ENCODE results near the gene AFP. TPM values are rescaled to one million over a fixed set of nuclear protein-coding genes. Genes with fewer than 3 reads are reported as not detected.
A peak's percentile ranks its signal among the peaks of the same experiment; 100 is the strongest.

Gene AFP
- total and polyA plus RNA-seq, 2 donors: 0.66 to 1.3 TPM

DNA sequence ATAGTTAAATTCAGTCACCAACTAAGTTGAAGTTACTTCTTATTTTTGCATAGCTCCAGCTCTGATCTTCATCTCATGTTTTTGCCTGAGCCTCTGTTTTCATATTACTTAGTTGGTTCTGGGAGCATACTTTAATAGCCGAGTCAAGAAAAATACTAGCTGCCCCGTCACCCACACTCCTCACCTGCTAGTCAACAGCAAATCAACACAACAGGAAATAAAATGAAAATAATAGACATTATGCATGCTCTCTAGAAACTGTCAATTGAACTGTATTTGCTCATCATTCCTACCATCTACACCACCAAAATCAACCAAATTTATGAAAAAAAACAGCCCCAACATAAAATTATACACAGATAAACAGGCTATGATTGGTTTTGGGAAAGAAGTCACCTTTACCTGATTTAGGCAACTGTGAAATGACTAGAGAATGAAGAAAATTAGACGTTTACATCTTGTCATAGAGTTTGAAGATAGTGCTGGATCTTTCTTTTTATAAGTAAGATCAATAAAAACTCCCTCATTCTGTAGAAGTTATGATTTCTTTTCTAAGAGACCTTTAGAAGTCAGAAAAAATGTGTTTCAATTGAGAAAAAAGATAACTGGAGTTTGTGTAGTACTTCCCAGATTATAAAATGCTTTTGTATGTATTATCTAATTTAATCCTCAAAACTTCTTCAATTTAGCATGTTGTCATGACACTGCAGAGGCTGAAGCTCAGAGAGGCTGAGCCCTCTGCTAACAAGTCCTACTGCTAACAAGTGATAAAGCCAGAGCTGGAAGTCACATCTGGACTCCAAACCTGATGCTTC, 24.9 kb upstream of the AFP start:
- Histone ChIP-seq H3K4me1 (ENCODE audit: control insufficient read depth in 2 of 2, insufficient read depth in 2 of 2, low read length in 2 of 2) (no peaks in the 10 kb centered on the region), H3K4me3 (ENCODE audit: low read length in 2 of 2) (no peak overlapping the region), H3K36me3 (ENCODE audit: control insufficient read depth in 2 of 2, insufficient read depth in 2 of 2, low read length in 1 of 2) (no peaks in the 10 kb centered on the region), H3K27ac (ENCODE audit: low read depth in 1 of 2, low read length in 1 of 2) (no peak overlapping the region), H3K27me3 (ENCODE audit: control insufficient read depth in 2 of 2, insufficient read depth in 1 of 2, low read length in 1 of 2) (no peaks in the 10 kb centered on the region), H3K9me3 (ENCODE audit: control insufficient read depth in 2 of 2, insufficient read depth in 1 of 2, low read length in 1 of 2) (no peaks in the 10 kb centered on the region)
- WGBS: 92% methylated on average over 3 of the region's 3 CpGs
- no peak for DNase-seq (ENCODE audit: low read depth in 6 of 9, low spot score in 9 of 9)

DNA sequence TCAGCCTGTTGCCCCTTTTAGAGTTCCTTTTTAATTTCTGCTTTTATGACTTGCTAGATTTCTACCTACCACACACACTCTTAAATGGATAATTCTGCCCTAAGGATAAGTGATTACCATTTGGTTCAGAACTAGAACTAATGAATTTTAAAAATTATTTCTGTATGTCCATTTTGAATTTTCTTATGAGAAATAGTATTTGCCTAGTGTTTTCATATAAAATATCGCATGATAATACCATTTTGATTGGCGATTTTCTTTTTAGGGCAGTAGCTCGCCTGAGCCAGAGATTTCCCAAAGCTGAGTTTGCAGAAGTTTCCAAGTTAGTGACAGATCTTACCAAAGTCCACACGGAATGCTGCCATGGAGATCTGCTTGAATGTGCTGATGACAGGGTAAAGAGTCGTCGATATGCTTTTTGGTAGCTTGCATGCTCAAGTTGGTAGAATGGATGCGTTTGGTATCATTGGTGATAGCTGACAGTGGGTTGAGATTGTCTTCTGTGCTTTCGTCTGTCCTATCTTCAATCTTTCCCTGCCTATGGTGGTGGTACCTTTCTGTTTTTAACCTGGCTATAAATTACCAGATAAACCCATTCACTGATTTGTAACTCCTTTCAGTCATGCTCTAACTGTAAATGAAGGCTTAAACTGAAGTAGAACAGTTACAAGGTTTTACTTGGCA, 24.1 kb upstream of the AFP start:
- H3K36me3 ChIP-seq (ENCODE audit: control insufficient read depth in 2 of 2, insufficient read depth in 2 of 2, low read length in 1 of 2): no peaks in the 10 kb centered on the region
- no peak for DNase-seq (ENCODE audit: low read depth in 6 of 9, low spot score in 9 of 9)
- H3K27ac ChIP-seq (ENCODE audit: low read depth in 1 of 2, low read length in 1 of 2): no peak overlapping the region
- H3K9me3 ChIP-seq (ENCODE audit: control insufficient read depth in 2 of 2, insufficient read depth in 1 of 2, low read length in 1 of 2): no peaks in the 10 kb centered on the region
- H3K4me1 ChIP-seq (ENCODE audit: control insufficient read depth in 2 of 2, insufficient read depth in 2 of 2, low read length in 2 of 2): no peaks in the 10 kb centered on the region
- H3K27me3 ChIP-seq (ENCODE audit: control insufficient read depth in 2 of 2, insufficient read depth in 1 of 2, low read length in 1 of 2): no peaks in the 10 kb centered on the region
- 98% methylated on average over 8 of the region's 8 CpGs for WGBS
- no peak overlapping the region for H3K4me3 ChIP-seq (ENCODE audit: low read length in 2 of 2)

DNA sequence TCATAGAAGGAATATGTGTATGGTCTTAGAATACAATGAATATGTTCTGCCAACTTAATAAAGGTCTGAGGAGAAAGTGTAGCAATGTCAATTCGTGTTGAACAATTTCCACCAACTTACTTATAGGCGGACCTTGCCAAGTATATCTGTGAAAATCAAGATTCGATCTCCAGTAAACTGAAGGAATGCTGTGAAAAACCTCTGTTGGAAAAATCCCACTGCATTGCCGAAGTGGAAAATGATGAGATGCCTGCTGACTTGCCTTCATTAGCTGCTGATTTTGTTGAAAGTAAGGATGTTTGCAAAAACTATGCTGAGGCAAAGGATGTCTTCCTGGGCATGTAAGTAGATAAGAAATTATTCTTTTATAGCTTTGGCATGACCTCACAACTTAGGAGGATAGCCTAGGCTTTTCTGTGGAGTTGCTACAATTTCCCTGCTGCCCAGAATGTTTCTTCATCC, 22.7 kb upstream of the AFP start:
- no peak overlapping the region for H3K27ac ChIP-seq (ENCODE audit: low read depth in 1 of 2, low read length in 1 of 2)
- no peak for DNase-seq (ENCODE audit: low read depth in 6 of 9, low spot score in 9 of 9)
- no peaks in the 10 kb centered on the region for H3K27me3 ChIP-seq (ENCODE audit: control insufficient read depth in 2 of 2, insufficient read depth in 1 of 2, low read length in 1 of 2)
- no peaks in the 10 kb centered on the region for H3K9me3 ChIP-seq (ENCODE audit: control insufficient read depth in 2 of 2, insufficient read depth in 1 of 2, low read length in 1 of 2)
- no peak overlapping the region for H3K4me3 ChIP-seq (ENCODE audit: low read length in 2 of 2)
- no peaks in the 10 kb centered on the region for H3K4me1 ChIP-seq (ENCODE audit: control insufficient read depth in 2 of 2, insufficient read depth in 2 of 2, low read length in 2 of 2)
- 96% methylated on average over 4 of the region's 4 CpGs for WGBS
- H3K36me3 ChIP-seq (ENCODE audit: control insufficient read depth in 2 of 2, insufficient read depth in 2 of 2, low read length in 1 of 2): no peaks in the 10 kb centered on the region

DNA sequence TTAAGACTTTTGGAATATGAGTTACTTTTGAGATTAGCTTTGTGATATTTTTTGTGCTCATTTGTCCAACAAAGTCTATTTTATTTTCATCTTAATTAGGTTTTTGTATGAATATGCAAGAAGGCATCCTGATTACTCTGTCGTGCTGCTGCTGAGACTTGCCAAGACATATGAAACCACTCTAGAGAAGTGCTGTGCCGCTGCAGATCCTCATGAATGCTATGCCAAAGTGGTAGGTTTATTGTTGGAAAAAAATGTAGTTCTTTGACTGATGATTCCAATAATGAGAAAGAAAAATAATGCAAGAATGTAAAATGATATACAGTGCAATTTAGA, 21.1 kb upstream of the AFP start:
- no peak for DNase-seq (ENCODE audit: low read depth in 6 of 9, low spot score in 9 of 9)
- WGBS: 94% methylated on average over 2 of the region's 2 CpGs
- Histone ChIP-seq H3K36me3 (ENCODE audit: control insufficient read depth in 2 of 2, insufficient read depth in 2 of 2, low read length in 1 of 2) (no peaks in the 10 kb centered on the region), H3K9me3 (ENCODE audit: control insufficient read depth in 2 of 2, insufficient read depth in 1 of 2, low read length in 1 of 2) (no peaks in the 10 kb centered on the region), H3K27ac (ENCODE audit: low read depth in 1 of 2, low read length in 1 of 2) (no peak overlapping the region), H3K4me1 (ENCODE audit: control insufficient read depth in 2 of 2, insufficient read depth in 2 of 2, low read length in 2 of 2) (no peaks in the 10 kb centered on the region), H3K4me3 (ENCODE audit: low read length in 2 of 2) (no peak overlapping the region), H3K27me3 (ENCODE audit: control insufficient read depth in 2 of 2, insufficient read depth in 1 of 2, low read length in 1 of 2) (no peaks in the 10 kb centered on the region)

DNA sequence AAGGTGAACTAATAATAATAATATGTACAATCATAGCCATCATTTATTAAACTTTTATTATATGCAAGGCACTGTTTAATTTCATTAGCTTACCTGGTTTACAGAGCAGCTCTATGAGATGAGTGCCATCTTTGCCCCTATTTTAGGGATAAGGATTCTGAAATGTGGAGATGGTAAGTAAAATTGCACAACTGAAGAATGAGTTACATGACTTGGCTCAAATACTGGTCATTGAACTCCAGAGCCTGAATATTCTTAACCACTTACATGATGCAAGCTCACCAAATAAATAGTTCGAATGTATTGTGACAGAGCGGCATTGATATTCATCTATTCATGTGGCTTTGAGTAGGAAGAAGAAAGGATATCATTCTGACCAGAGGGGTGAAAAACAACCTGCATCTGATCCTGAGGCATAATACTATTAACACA, 20.2 kb upstream of the AFP start:
- H3K9me3 ChIP-seq (ENCODE audit: control insufficient read depth in 2 of 2, insufficient read depth in 1 of 2, low read length in 1 of 2): no peaks in the 10 kb centered on the region
- WGBS: 94% methylated on average over 2 of the region's 2 CpGs
- no peak overlapping the region for H3K27ac ChIP-seq (ENCODE audit: low read depth in 1 of 2, low read length in 1 of 2)
- H3K36me3 ChIP-seq (ENCODE audit: control insufficient read depth in 2 of 2, insufficient read depth in 2 of 2, low read length in 1 of 2): no peaks in the 10 kb centered on the region
- H3K4me1 ChIP-seq (ENCODE audit: control insufficient read depth in 2 of 2, insufficient read depth in 2 of 2, low read length in 2 of 2): no peaks in the 10 kb centered on the region
- no peaks in the 10 kb centered on the region for H3K27me3 ChIP-seq (ENCODE audit: control insufficient read depth in 2 of 2, insufficient read depth in 1 of 2, low read length in 1 of 2)
- H3K4me3 ChIP-seq (ENCODE audit: low read length in 2 of 2): no peak overlapping the region
- no peak for DNase-seq (ENCODE audit: low read depth in 6 of 9, low spot score in 9 of 9)

DNA sequence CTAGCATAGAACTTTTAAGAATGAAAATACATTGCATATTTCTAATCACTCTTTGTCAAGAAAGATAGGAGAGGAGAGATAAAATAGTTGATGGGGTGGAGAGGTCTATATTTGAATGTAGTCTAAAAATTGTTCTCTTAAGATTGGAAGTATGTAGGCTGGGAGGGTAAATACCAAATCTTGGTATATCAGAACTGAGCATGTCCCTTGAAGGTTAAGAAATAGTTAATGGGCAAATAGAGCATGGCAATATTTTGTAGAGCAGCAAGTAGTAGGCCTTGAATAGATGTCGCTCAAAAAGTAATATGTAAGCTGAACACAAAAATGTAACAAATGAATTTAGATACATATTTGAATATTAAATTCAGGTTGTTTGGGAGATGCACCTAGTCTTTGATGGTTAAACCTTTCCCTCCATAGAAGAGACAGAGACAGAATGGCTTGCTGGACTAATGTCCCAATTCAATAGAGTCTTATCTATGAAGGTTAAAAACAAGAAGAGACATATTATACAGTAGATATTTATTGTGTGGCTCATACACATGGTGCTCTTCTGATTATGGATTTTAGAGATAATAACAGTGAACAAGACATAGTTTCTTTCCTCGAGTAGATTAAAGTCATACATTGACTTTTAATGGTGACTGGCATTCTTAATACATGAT, 19.5 kb upstream of the AFP start:
- Histone ChIP-seq H3K9me3 (ENCODE audit: control insufficient read depth in 2 of 2, insufficient read depth in 1 of 2, low read length in 1 of 2) (no peaks in the 10 kb centered on the region), H3K36me3 (ENCODE audit: control insufficient read depth in 2 of 2, insufficient read depth in 2 of 2, low read length in 1 of 2) (no peaks in the 10 kb centered on the region), H3K4me1 (ENCODE audit: control insufficient read depth in 2 of 2, insufficient read depth in 2 of 2, low read length in 2 of 2) (no peaks in the 10 kb centered on the region), H3K27ac (ENCODE audit: low read depth in 1 of 2, low read length in 1 of 2) (no peak overlapping the region), H3K4me3 (ENCODE audit: low read length in 2 of 2) (no peak overlapping the region), H3K27me3 (ENCODE audit: control insufficient read depth in 2 of 2, insufficient read depth in 1 of 2, low read length in 1 of 2) (no peaks in the 10 kb centered on the region)
- DNase-seq (ENCODE audit: low read depth in 6 of 9, low spot score in 9 of 9): no peak
- WGBS: 91% methylated on average over 2 of the region's 2 CpGs

DNA sequence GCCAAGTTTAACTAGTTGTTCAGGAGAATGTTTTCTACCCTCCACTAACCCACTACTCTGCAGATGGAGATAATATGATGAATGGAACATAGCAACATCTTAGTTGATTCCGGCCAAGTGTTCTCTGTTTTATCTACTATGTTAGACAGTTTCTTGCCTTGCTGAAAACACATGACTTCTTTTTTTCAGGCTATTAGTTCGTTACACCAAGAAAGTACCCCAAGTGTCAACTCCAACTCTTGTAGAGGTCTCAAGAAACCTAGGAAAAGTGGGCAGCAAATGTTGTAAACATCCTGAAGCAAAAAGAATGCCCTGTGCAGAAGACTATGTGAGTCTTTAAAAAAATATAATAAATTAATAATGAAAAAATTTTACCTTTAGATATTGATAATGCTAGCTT, 18.7 kb upstream of the AFP start:
- no peak for DNase-seq (ENCODE audit: low read depth in 6 of 9, low spot score in 9 of 9)
- Histone ChIP-seq H3K27me3 (ENCODE audit: control insufficient read depth in 2 of 2, insufficient read depth in 1 of 2, low read length in 1 of 2) (no peaks in the 10 kb centered on the region), H3K36me3 (ENCODE audit: control insufficient read depth in 2 of 2, insufficient read depth in 2 of 2, low read length in 1 of 2) (no peaks in the 10 kb centered on the region), H3K4me3 (ENCODE audit: low read length in 2 of 2) (no peak overlapping the region), H3K27ac (ENCODE audit: low read depth in 1 of 2, low read length in 1 of 2) (no peak overlapping the region), H3K9me3 (ENCODE audit: control insufficient read depth in 2 of 2, insufficient read depth in 1 of 2, low read length in 1 of 2) (no peaks in the 10 kb centered on the region), H3K4me1 (ENCODE audit: control insufficient read depth in 2 of 2, insufficient read depth in 2 of 2, low read length in 2 of 2) (no peaks in the 10 kb centered on the region)
- 92% methylated on average over 2 of the region's 2 CpGs for WGBS

DNA sequence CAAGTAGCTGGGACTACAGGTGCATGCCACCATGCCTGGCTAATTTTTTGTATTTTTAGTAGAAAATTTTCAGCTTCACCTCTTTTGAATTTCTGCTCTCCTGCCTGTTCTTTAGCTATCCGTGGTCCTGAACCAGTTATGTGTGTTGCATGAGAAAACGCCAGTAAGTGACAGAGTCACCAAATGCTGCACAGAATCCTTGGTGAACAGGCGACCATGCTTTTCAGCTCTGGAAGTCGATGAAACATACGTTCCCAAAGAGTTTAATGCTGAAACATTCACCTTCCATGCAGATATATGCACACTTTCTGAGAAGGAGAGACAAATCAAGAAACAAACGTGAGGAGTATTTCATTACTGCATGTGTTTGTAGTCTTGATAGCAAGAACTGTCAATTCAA, 18.0 kb upstream of the AFP start:
- H3K4me1 ChIP-seq (ENCODE audit: control insufficient read depth in 2 of 2, insufficient read depth in 2 of 2, low read length in 2 of 2): no peaks in the 10 kb centered on the region
- DNase-seq (ENCODE audit: low read depth in 6 of 9, low spot score in 9 of 9): peak in 1 of 9 donors; percentile 4
- H3K4me3 ChIP-seq (ENCODE audit: low read length in 2 of 2): no peak overlapping the region
- no peaks in the 10 kb centered on the region for H3K9me3 ChIP-seq (ENCODE audit: control insufficient read depth in 2 of 2, insufficient read depth in 1 of 2, low read length in 1 of 2)
- no peaks in the 10 kb centered on the region for H3K27me3 ChIP-seq (ENCODE audit: control insufficient read depth in 2 of 2, insufficient read depth in 1 of 2, low read length in 1 of 2)
- H3K27ac ChIP-seq (ENCODE audit: low read depth in 1 of 2, low read length in 1 of 2): no peak overlapping the region
- WGBS: 89% methylated on average over 6 of the region's 6 CpGs
- no peaks in the 10 kb centered on the region for H3K36me3 ChIP-seq (ENCODE audit: control insufficient read depth in 2 of 2, insufficient read depth in 2 of 2, low read length in 1 of 2)

DNA sequence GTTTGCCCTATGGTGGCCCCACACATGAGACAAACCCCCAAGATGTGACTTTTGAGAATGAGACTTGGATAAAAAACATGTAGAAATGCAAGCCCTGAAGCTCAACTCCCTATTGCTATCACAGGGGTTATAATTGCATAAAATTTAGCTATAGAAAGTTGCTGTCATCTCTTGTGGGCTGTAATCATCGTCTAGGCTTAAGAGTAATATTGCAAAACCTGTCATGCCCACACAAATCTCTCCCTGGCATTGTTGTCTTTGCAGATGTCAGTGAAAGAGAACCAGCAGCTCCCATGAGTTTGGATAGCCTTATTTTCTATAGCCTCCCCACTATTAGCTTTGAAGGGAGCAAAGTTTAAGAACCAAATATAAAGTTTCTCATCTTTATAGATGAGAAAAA, 17.3 kb upstream of the AFP start:
- Histone ChIP-seq H3K27me3 (ENCODE audit: control insufficient read depth in 2 of 2, insufficient read depth in 1 of 2, low read length in 1 of 2) (no peaks in the 10 kb centered on the region), H3K9me3 (ENCODE audit: control insufficient read depth in 2 of 2, insufficient read depth in 1 of 2, low read length in 1 of 2) (no peaks in the 10 kb centered on the region), H3K4me1 (ENCODE audit: control insufficient read depth in 2 of 2, insufficient read depth in 2 of 2, low read length in 2 of 2) (no peaks in the 10 kb centered on the region), H3K27ac (ENCODE audit: low read depth in 1 of 2, low read length in 1 of 2) (no peak overlapping the region), H3K4me3 (ENCODE audit: low read length in 2 of 2) (no peak overlapping the region), H3K36me3 (ENCODE audit: control insufficient read depth in 2 of 2, insufficient read depth in 2 of 2, low read length in 1 of 2) (no peaks in the 10 kb centered on the region)
- 85% methylated on average over 1 of the region's 1 CpG for WGBS
- DNase-seq (ENCODE audit: low read depth in 6 of 9, low spot score in 9 of 9): no peak
